ENCODE results near the gene HABP4. TPM values are rescaled to one million over a fixed set of nuclear protein-coding genes. Genes with fewer than 3 reads are reported as not detected.

The HABP4 gene
- total RNA-seq, 1 experiment from 2014 or later, result 21.0 TPM

GRCh38 chr9:96480736-96481135 lies 30.8 kb downstream of the HABP4 start:
- Histone ChIP-seq H3K9me2 (ENCODE audit: insufficient read depth) (no peaks in the 10 kb centered on the region), H3K4me1 (ENCODE audit: control insufficient read depth in 1 of 2, insufficient read depth in 2 of 2, low read length in 2 of 2) (no peaks in the 10 kb centered on the region; a peak in 1 of 4 replicates), H3K4me2 (ENCODE audit: low read length) (no peak overlapping the region), H3K27ac (ENCODE audit: low read depth, low read length) (no peak overlapping the region), H3K27me3 (ENCODE audit: insufficient read depth, low read length) (no peaks in the 10 kb centered on the region), H2AFZ (ENCODE audit: low read depth, low read length, poor library complexity, severe bottlenecking) (no peak overlapping the region), H3K9me3 (ENCODE audit: control insufficient read depth in 1 of 2, insufficient read depth in 1 of 2, low read depth in 1 of 2, low read length in 2 of 2) (no peaks in the 10 kb centered on the region), H3K9ac (ENCODE audit: low read length) (no peak overlapping the region), H4K20me1 (ENCODE audit: insufficient read depth) (no peaks in the 10 kb centered on the region), H3K36me3 (ENCODE audit: control insufficient read depth in 1 of 2, insufficient read depth in 2 of 2, low read length in 2 of 2) (peaks cover 0 to 11% of the 10 kb centered on the region in 2 experiments; a peak in 1 of 4 replicates), H3K4me3 (replicated peaks in 1 of 2; ENCODE audit: low read depth in 1 of 2, low read length in 2 of 2) (no peak overlapping the region), H3K79me2 (ENCODE audit: insufficient read depth, low read length) (no peaks in the 10 kb centered on the region)
- CTCF ChIA-PET, result no interaction called here
- no TSS peak for BruUV-seq (replicated peaks)
- RAD21 ChIA-PET (ENCODE audit: low non-redundant PET in 1 of 2, low total read pairs in 2 of 2, uncharacterized antibody in 2 of 2, unreplicated experiment in 2 of 2), result no interaction called here
- TF ChIP-seq POLR2A (IDR thresholded peaks at IDR 0.05; ENCODE audit: borderline replicate concordance, extremely low read depth, insufficient read depth, insufficient read length) (no peak), SP1 (IDR thresholded peaks at IDR 0.05; ENCODE audit: low read depth) (no peak), REST (IDR thresholded peaks at IDR 0.05; ENCODE audit: low read depth) (no peak), EGR1 (IDR thresholded peaks at IDR 0.05; ENCODE audit: low read depth) (no peak), ZNF274 (IDR thresholded peaks at IDR 0.05; ENCODE audit: low read depth, low read length) (no peak), EZH2phosphoT487 (IDR thresholded peaks at IDR 0.05; ENCODE audit: borderline replicate concordance) (no peak), YY1 (IDR thresholded peaks at IDR 0.05; ENCODE audit: extremely low read depth, insufficient replicate concordance, low read depth, low read length) (no peak), SRF (IDR thresholded peaks at IDR 0.05; ENCODE audit: low read depth) (no peak), CEBPB (IDR thresholded peaks at IDR 0.05; ENCODE audit: low read depth) (no peak), POLR2AphosphoS5 (IDR thresholded peaks at IDR 0.05; ENCODE audit: low read depth, low read length) (no peak), CBX3 (IDR thresholded peaks at IDR 0.05; ENCODE audit: low read depth) (no peak), MAX (IDR thresholded peaks at IDR 0.05) (no peak), SIN3A (IDR thresholded peaks at IDR 0.05; ENCODE audit: low read depth) (no peak)
- ATAC-seq, result no peak
- DNase-seq (ENCODE audit: low read depth, low spot score), result no peak
- intact Hi-C loops (cut with micrococcal nuclease), result no loop called here
- POLR2A ChIA-PET, result no interaction called here

Data from HCT116 (cell line).